NCI-H748 (cell line): Measurements from ENCODE around the gene ISM1.

Experiments
- DNase-seq: peaks from one replicate; lab custom pipeline; 2025; ENCODE audit not compliant: unreplicated experiment; lab: John Stamatoyannopoulos, UW

Gene ISM1

GRCh38 chr20:13302647-13303450 lies 81.8 kb downstream of the ISM1 start:
- peak; percentile 72 for DNase-seq

GRCh38 chr20:13305284-13305683 lies 84.2 kb downstream of the ISM1 start:
- peak; percentile 46 for DNase-seq

- DNase-seq = no peak
These were observed 86.6 kb downstream of the ISM1 start for GRCh38 chr20:13307562-13308163.

- DNase-seq = no peak
These were observed 91.2 kb downstream of the ISM1 start for GRCh38 chr20:13312300-13312699.

- DNase-seq = no peak
These were observed 92.1 kb downstream of the ISM1 start for GRCh38 chr20:13313201-13313600.

GRCh38 chr20:13317439-13317838 lies 96.4 kb downstream of the ISM1 start:
- no peak for DNase-seq

GRCh38 chr20:13318871-13319521 lies 97.9 kb downstream of the ISM1 start:
- no peak for DNase-seq

GRCh38 chr20:13320702-13321101 lies 99.6 kb downstream of the ISM1 start:
- DNase-seq = no peak

- no peak for DNase-seq
These were observed 100.3 kb downstream of the ISM1 start for GRCh38 chr20:13321416-13321815.

GRCh38 chr20:13322198-13322597 lies 101.1 kb downstream of the ISM1 start:
- no peak for DNase-seq

- no peak for DNase-seq
These were observed 101.5 kb downstream of the ISM1 start for GRCh38 chr20:13322621-13323020.

GRCh38 chr20:13325033-13325432 lies 104.0 kb downstream of the ISM1 start:
- DNase-seq = peak; percentile 45

- DNase-seq = no peak
These were observed 104.8 kb downstream of the ISM1 start for GRCh38 chr20:13325796-13326340.

GRCh38 chr20:13331536-13331935 lies 110.5 kb downstream of the ISM1 start:
- no peak for DNase-seq

GRCh38 chr20:13333036-13333435 lies 112.0 kb downstream of the ISM1 start:
- DNase-seq = no peak

- peak; percentile 88 for DNase-seq
These were observed 112.7 kb downstream of the ISM1 start for GRCh38 chr20:13333793-13334192.

GRCh38 chr20:13336308-13337089 lies 115.4 kb downstream of the ISM1 start:
- DNase-seq = no peak

- DNase-seq = no peak
These were observed 116.2 kb downstream of the ISM1 start for GRCh38 chr20:13337090-13337784.

GRCh38 chr20:13338097-13338661 lies 117.1 kb downstream of the ISM1 start:
- DNase-seq = no peak

- no peak for DNase-seq
These were observed 117.9 kb downstream of the ISM1 start for GRCh38 chr20:13338999-13339411.
